K562 (cell line): ENCODE data around the gene RNF121. TPM values are rescaled to one million over a fixed set of nuclear protein-coding genes. Genes with fewer than 3 reads are reported as not detected.
A peak's percentile ranks its signal among the peaks of the same experiment; 100 is the strongest.

Experiments
- ARNT ChIP-seq, 2 experiments: fragments of 450-650 bp; IDR thresholded peaks; 2 replicates each; pipeline ENCODE4 v1.6.1; 2016; ENCODE audit warnings: mild to moderate bottlenecking in 1 of 2
- CSDE1 ChIP-seq, 2 experiments: fragments of 450-650 bp; IDR thresholded peaks; 2 replicates each; pipeline ENCODE4 v1.6.1; 2016; ENCODE audit warnings: mild to moderate bottlenecking in 1 of 2
- ELF4 ChIP-seq: fragments of 450-650 bp; formaldehyde crosslinking; IDR thresholded peaks from 2 replicates; pipeline ENCODE4 v1.4.0; 2022; ENCODE audit warnings: missing genetic modification characterization
- FOXK2 ChIP-seq, 2 experiments: fragments of 450-650 bp; IDR thresholded peaks in 1 of 2; conservative IDR thresholded peaks in 1 of 2; 2 replicates each; pipeline ENCODE4 v1.6.1; 2016; ENCODE audit warnings: low read depth in 2 of 2, mild to moderate bottlenecking in 1 of 2
- HDAC1 ChIP-seq, 2 experiments: fragments of 450-650 bp; IDR thresholded peaks; 2 replicates each; pipeline ENCODE4 v1.6.1; 2016 to 2017; ENCODE audit warnings: inconsistent platforms in 1 of 2, mild to moderate bottlenecking in 1 of 2, moderate library complexity in 1 of 2
- HNRNPLL ChIP-seq: fragments of 200-400 bp; formaldehyde crosslinking; IDR thresholded peaks from 2 replicates; pipeline ENCODE4 v1.6.1; 2017; ENCODE audit warnings: low read length, low read depth, mild to moderate bottlenecking; ENCODE audit not compliant: poor library complexity, severe bottlenecking
- KDM5B ChIP-seq: fragments of 200-600 bp; sonication (generic); IDR thresholded peaks from 2 replicates; pipeline ENCODE4 v1.6.1; 2012; ENCODE audit warnings: low read depth, mild to moderate bottlenecking, moderate library complexity, low read length, control low read depth, inconsistent platforms; ENCODE audit not compliant: insufficient replicate concordance
- MEIS2 ChIP-seq: fragments of 450-650 bp; IDR thresholded peaks from 2 replicates; pipeline ENCODE4 v1.6.1; 2014; ENCODE audit warnings: mild to moderate bottlenecking; ENCODE audit not compliant: partially characterized antibody
- MLLT1 ChIP-seq, 2 experiments: fragments of 450-650 bp; IDR thresholded peaks; 2 replicates each; pipeline ENCODE4 v1.6.1; 2016
- NFYB ChIP-seq: IDR thresholded peaks from 2 replicates; pipeline ENCODE4 v1.6.1; 2011; ENCODE audit warnings: mild to moderate bottlenecking, moderate library complexity; ENCODE audit not compliant: insufficient read length; ENCODE audit errors: extremely low read depth
- PHF20 ChIP-seq: fragments of 450-650 bp; IDR thresholded peaks from 2 replicates; pipeline ENCODE4 v1.6.1; 2018; ENCODE audit not compliant: partially characterized antibody
- POLR2A ChIP-seq: fragments of 450-650 bp; conservative IDR thresholded peaks from 2 replicates; pipeline ENCODE4 v1.6.1; 2016
- POLR2AphosphoS5 ChIP-seq: IDR thresholded peaks from 2 replicates; pipeline ENCODE4 v1.6.1; 2011; ENCODE audit warnings: mild to moderate bottlenecking, low read depth, low read length, moderate library complexity; ENCODE audit not compliant: control insufficient read depth, insufficient read depth
- POLR2B ChIP-seq: fragments of 450-650 bp; IDR thresholded peaks from 2 replicates; pipeline ENCODE4 v1.6.1; 2018; ENCODE audit warnings: low read depth; ENCODE audit not compliant: partially characterized antibody
- SFPQ ChIP-seq: fragments of 200-400 bp; formaldehyde crosslinking; IDR thresholded peaks from 2 replicates; pipeline ENCODE4 v1.6.1; 2017; ENCODE audit warnings: mild to moderate bottlenecking, low read depth, low read length, moderate library complexity
- SIN3A ChIP-seq, 2 experiments: fragments of 150-350 bp in 1 of 2; IDR thresholded peaks; 2 replicates each; pipeline ENCODE4 v1.6.1; 2011 to 2016; ENCODE audit warnings: borderline replicate concordance in 2 of 2, low read depth in 2 of 2, low read length in 2 of 2, mild to moderate bottlenecking in 2 of 2, moderate library complexity in 2 of 2; ENCODE audit not compliant: control insufficient read depth in 1 of 2
- SMARCE1 ChIP-seq: fragments of 450-650 bp; IDR thresholded peaks from 2 replicates; pipeline ENCODE4 v1.7.1; 2016; ENCODE audit warnings: mild to moderate bottlenecking
- TAF9B ChIP-seq: fragments of 450-650 bp; IDR thresholded peaks from 2 replicates; pipeline ENCODE4 v1.6.1; 2018; ENCODE audit warnings: mild to moderate bottlenecking; ENCODE audit not compliant: partially characterized antibody
- THAP12 ChIP-seq: fragments of 250-450 bp; sonication (Bioruptor Pico); IDR thresholded peaks from 2 replicates; pipeline ENCODE4 v1.9.0; 2021; ENCODE audit warnings: mild to moderate bottlenecking, inconsistent platforms
- ZNF121 ChIP-seq: sonication (generic); formaldehyde crosslinking; conservative IDR thresholded peaks from 2 replicates; pipeline ENCODE4 v1.8.0; 2022; ENCODE audit warnings: missing genetic modification reagents
- ZNF263 ChIP-seq: sonication (generic); formaldehyde crosslinking; IDR thresholded peaks from 2 replicates; pipeline ENCODE4 v1.8.0; 2022; ENCODE audit warnings: mild to moderate bottlenecking, missing genetic modification reagents, borderline replicate concordance
- ZNF717 ChIP-seq: fragments of 250-450 bp; sonication (Bioruptor Pico); IDR thresholded peaks from 2 replicates; pipeline ENCODE4 v1.5.0; 2021
- polyA plus RNA-seq, 8 experiments: library from polyadenylated mRNA; depleted of rRNA in 4 of 8; stranded (reverse) in 5 of 8; unstranded in 3 of 8; fragments of >200 nt; fragmentation: Nextera tagmentation in 2 of 8; fragmentation: Illumina TruSeq in 1 of 8; extraction: Ambion mirVana in 2 of 8; extraction: Trizol in 1 of 8; gene quantifications; 2 replicates each; pipeline versions ENCODE4 v1.2.1 to v1.2.3, GENCODE V29; 2011 to 2014; ENCODE audit warnings: inconsistent platforms in 1 of 8, missing spikeins in 1 of 8
- total RNA-seq, 7 experiments: library from RNA; depleted of rRNA in 6 of 7; stranded (reverse); fragments of >200 nt in 6 of 7; fragmentation: Illumina TruSeq in 2 of 7; extraction: Trizol in 2 of 7; gene quantifications; 2 replicates each; pipeline versions ENCODE4 v1.2.1 to v1.2.3, GENCODE V29; 2011 to 2021; ENCODE audit warnings: low replicate concordance in 1 of 7

RNF121 gene
- total and polyA plus RNA-seq, 9 of the 15 experiments (the other 6 are each of a cell fraction or from before 2014, with no cell fraction given), result 8.0 to 63.4 (median 20.5) TPM

- TF ChIP-seq MLLT1 (IDR thresholded peaks at IDR 0.05) (peak in 1 of 2 experiments; percentile 79; a peak in 1 of 4 replicates), THAP12 (CRISPR knock-in tag) (peak; percentile 60; the same call in 1 of the 2 replicates), ZNF717 (CRISPR knock-in tag) (no peak), ARNT (IDR thresholded peaks at IDR 0.05) (peak in 1 of 2 experiments; percentile 89; a peak in 2 of 4 replicates), SIN3A (IDR thresholded peaks at IDR 0.05; ENCODE audit: borderline replicate concordance in 2 of 2, control insufficient read depth in 1 of 2, low read depth in 2 of 2, low read length in 2 of 2) (peak; percentile 72 to 78; a peak in 3 of 4 replicates), POLR2B (peak; percentile 97), SMARCE1 (0 out of 2 replicates have a peak, but pooled peaks have one; percentile 10), ZNF121 (CRISPR knock-in tag) (no peak), KDM5B (peak; percentile 95), POLR2A (peak; percentile 91), HNRNPLL (peak; percentile 16), FOXK2 (conservative IDR thresholded peaks at IDR 0.05 in 1 of 2, IDR thresholded peaks at IDR 0.05 in 1 of 2; ENCODE audit: low read depth in 2 of 2) (peak; percentile 85 to 92), HDAC1 (IDR thresholded peaks at IDR 0.05) (peak; percentile 37 to 99; a peak in 3 of 4 replicates), NFYB (peak; percentile 22), POLR2AphosphoS5 (peak; percentile 85; the same call in 1 of the 2 replicates), CSDE1 (IDR thresholded peaks at IDR 0.05) (peak in 1 of 2 experiments; percentile 25; a peak in 1 of 4 replicates), SFPQ (no peak), TAF9B (peak; percentile 98), ZNF263 (CRISPR knock-in tag) (no peak), MEIS2 (peak; percentile 45), PHF20 (peak; percentile 81), ELF4 (peak; percentile 72; the same call in 1 of the 2 replicates)
These were observed at the start of gene RNF121 (continued) for GRCh38 chr11:71928737-71929443.
